Gastroesophageal sphincter (tissue), 4 donors: ENCODE results near the gene KIF16B. TPM values are rescaled to one million over a fixed set of nuclear protein-coding genes. Genes with fewer than 3 reads are reported as not detected.

Source experiments
- ATAC-seq: fragments of 150-250 bp; one replicate; pipeline ENCODE4 v1.9.1; 2016; ENCODE audit warnings: mild to moderate bottlenecking, moderate library complexity
- H3K27ac ChIP-seq, 4 donors: fragments of 200-600 bp; sonication (generic) in 3 of 4; 1 replicate in 3 of 4; 2 replicates in 1 of 4; pipeline ENCODE4 v1.5.1; 2016 to 2019
- H3K27me3 ChIP-seq: fragments of 200-600 bp; sonication (generic); one replicate; pipeline ENCODE4 v1.5.1; 2019
- H3K36me3 ChIP-seq, 2 donors: fragments of 200-600 bp; sonication (generic); one replicate each; pipeline ENCODE4 v1.5.1; 2019; ENCODE audit warnings: control low read depth in 1 of 2
- H3K4me1 ChIP-seq, 3 donors: fragments of 200-600 bp; sonication (generic); 1 replicate in 2 of 3; 2 replicates in 1 of 3; pipeline ENCODE4 v1.5.1; 2016 to 2019; ENCODE audit warnings: control low read depth in 2 of 3
- H3K4me3 ChIP-seq, 2 donors: fragments of 200-600 bp; sonication (generic); one replicate each; pipeline ENCODE4 v1.5.1; 2019; ENCODE audit warnings: mild to moderate bottlenecking in 1 of 2, moderate library complexity in 1 of 2
- H3K9me3 ChIP-seq, 3 donors: fragments of 200-600 bp; sonication (generic); one replicate each; pipeline ENCODE4 v1.5.1; 2017 to 2019; ENCODE audit warnings: control low read depth in 2 of 3
- CTCF ChIP-seq, 4 experiments: fragments of 200-600 bp in 2 of 4; fragments of 450-650 bp in 2 of 4; sonication (generic) in 1 of 4; IDR thresholded peaks; one replicate each; pipeline ENCODE4 v1.5.1; 2017 to 2019; ENCODE audit warnings: antibody characterized with exemption in 4 of 4, mild to moderate bottlenecking in 2 of 4, moderate library complexity in 2 of 4
- EP300 ChIP-seq: sonication (generic); formaldehyde crosslinking; IDR thresholded peaks from one replicate; pipeline ENCODE4 v1.6.1; 2017; ENCODE audit warnings: antibody characterized with exemption, mild to moderate bottlenecking
- POLR2A ChIP-seq, 2 donors: fragments of 450-650 bp; IDR thresholded peaks; one replicate each; pipeline ENCODE4 v1.6.1; 2017; ENCODE audit warnings: antibody characterized with exemption in 2 of 2, mild to moderate bottlenecking in 2 of 2, moderate library complexity in 1 of 2
- POLR2AphosphoS5 ChIP-seq: sonication (generic); formaldehyde crosslinking; IDR thresholded peaks from one replicate; pipeline ENCODE4 v1.6.1; 2017; ENCODE audit warnings: antibody characterized with exemption
- WGBS, 2 donors: methylation state at CpG; one replicate each; pipeline ENCODE4 v1.1.5; 2018; ENCODE audit warnings: low coverage in 1 of 2; 5-methylcytosine and 5-hydroxymethylcytosine counted together
- total RNA-seq, 4 donors: library from RNA; depleted of rRNA; stranded (reverse); fragments of >200 nt; gene quantifications; one replicate each; pipeline ENCODE4 v1.1.0, GENCODE V29; 2016

KIF16B gene
- total RNA-seq, 4 donors from 2014 or later: 15.9 to 26.6 (median 22.2) TPM

- WGBS, 2 donors: 69 to 85% methylated on average over 4 of the region's 20 CpGs
Observed at GRCh38 chr20:16272780-16273360, 300.4 kb downstream of the KIF16B start.

GRCh38 chr20:16271450-16271849, 301.8 kb downstream of the KIF16B start:
- no peak overlapping the region for H3K4me3 ChIP-seq
- no peak for ATAC-seq
- WGBS, 2 donors: 90 to 100% methylated on average over 1 of the region's 1 CpG
- no peak overlapping the region for H3K27ac ChIP-seq
- peaks cover 0 to 40% of the 10 kb centered on the region in 2 donors for H3K36me3 ChIP-seq
- H3K27me3 ChIP-seq: no peaks in the 10 kb centered on the region
- H3K4me1 ChIP-seq: no peaks in the 10 kb centered on the region
- TF ChIP-seq POLR2A (IDR thresholded peaks at IDR 0.05): no peak
- TF ChIP-seq CTCF (IDR thresholded peaks at IDR 0.05): no peak
- no peak for TF ChIP-seq POLR2AphosphoS5
- no peak for TF ChIP-seq EP300
- H3K9me3 ChIP-seq: peaks cover 0 to 15% (median 0%) of the 10 kb centered on the region in 3 donors

More at GRCh38 chr20:16272780-16273360, 300.4 kb downstream of the KIF16B start:
- Histone ChIP-seq H3K27me3 (no peaks in the 10 kb centered on the region), H3K36me3 (peaks cover 0 to 35% of the 10 kb centered on the region in 2 donors), H3K27ac (no peak overlapping the region), H3K4me1 (no peaks in the 10 kb centered on the region), H3K9me3 (peaks cover 0 to 1% (median 0%) of the 10 kb centered on the region in 3 donors), H3K4me3 (no peak overlapping the region)
- ATAC-seq: no peak
- TF ChIP-seq POLR2AphosphoS5: no peak
- TF ChIP-seq POLR2A (IDR thresholded peaks at IDR 0.05): no peak
- no peak for TF ChIP-seq CTCF (IDR thresholded peaks at IDR 0.05)
- TF ChIP-seq EP300: no peak

GRCh38 chr20:16270989-16271388, 302.3 kb downstream of the KIF16B start:
- TF ChIP-seq CTCF (IDR thresholded peaks at IDR 0.05) (no peak), POLR2AphosphoS5 (no peak), POLR2A (IDR thresholded peaks at IDR 0.05) (no peak), EP300 (no peak)
- no peak for ATAC-seq
- WGBS, 2 donors: 79 to 96% methylated on average over 2 to 3 of the region's 4 CpGs

GRCh38 chr20:16270314-16270931, 302.8 kb downstream of the KIF16B start:
- no peak overlapping the region for H3K27ac ChIP-seq
- no peak for ATAC-seq
- H3K4me1 ChIP-seq: no peaks in the 10 kb centered on the region
- H3K9me3 ChIP-seq: peaks cover 0 to 23% (median 0%) of the 10 kb centered on the region in 3 donors
- H3K36me3 ChIP-seq: peaks cover 0 to 37% of the 10 kb centered on the region in 2 donors
- no peak overlapping the region for H3K4me3 ChIP-seq
- H3K27me3 ChIP-seq: no peaks in the 10 kb centered on the region
- WGBS, 2 donors: 70 to 84% methylated on average over 6 of the region's 6 CpGs
- TF ChIP-seq POLR2A (IDR thresholded peaks at IDR 0.05): no peak

More at GRCh38 chr20:16270989-16271388, 302.3 kb downstream of the KIF16B start:
- Histone ChIP-seq H3K27me3 (no peaks in the 10 kb centered on the region), H3K27ac (no peak overlapping the region), H3K4me1 (no peaks in the 10 kb centered on the region), H3K36me3 (peaks cover 0 to 40% of the 10 kb centered on the region in 2 donors), H3K4me3 (no peak overlapping the region), H3K9me3 (peaks cover 0 to 20% (median 0%) of the 10 kb centered on the region in 3 donors)

- no peak for TF ChIP-seq POLR2AphosphoS5
- TF ChIP-seq POLR2A (IDR thresholded peaks at IDR 0.05): no peak
- no peak for TF ChIP-seq CTCF (IDR thresholded peaks at IDR 0.05)
- TF ChIP-seq EP300: no peak
- no CpG with 5 or more reads among the region's 4 CpGs for WGBS, 2 donors
- no peaks in the 10 kb centered on the region for H3K4me1 ChIP-seq
Observed at GRCh38 chr20:16267526-16267925, 305.7 kb downstream of the KIF16B start.

More at GRCh38 chr20:16267526-16267925, 305.7 kb downstream of the KIF16B start:
- peaks cover 0 to 26% of the 10 kb centered on the region in 2 donors for H3K36me3 ChIP-seq
- H3K27me3 ChIP-seq: no peaks in the 10 kb centered on the region
- ATAC-seq: no peak
- H3K27ac ChIP-seq: no peak overlapping the region
- no peak overlapping the region for H3K4me3 ChIP-seq
- H3K9me3 ChIP-seq: peaks cover 0 to 23% (median 0%) of the 10 kb centered on the region in 3 donors
